H9 (cell line): ENCODE data around the gene SEMA4D. TPM values are rescaled to one million over a fixed set of nuclear protein-coding genes. Genes with fewer than 3 reads are reported as not detected.

Experiments
- DNase-seq: peaks from one replicate; pipeline ENCODE4 v3.0.0-alpha.2; 2017
- H2AFZ ChIP-seq: one replicate; pipeline ENCODE4 v1.6.1; 2013; ENCODE audit warnings: mild to moderate bottlenecking, low read length, control low read depth, moderate library complexity
- H2AK5ac ChIP-seq: 2 replicates; pipeline ENCODE4 v1.6.1; 2013; ENCODE audit warnings: low read length, control low read depth, mixed read lengths; ENCODE audit not compliant: insufficient read length
- H2BK120ac ChIP-seq: one replicate; pipeline ENCODE4 v1.6.1; 2013; ENCODE audit warnings: low read depth, mild to moderate bottlenecking, low read length, control low read depth, inconsistent platforms; ENCODE audit not compliant: poor library complexity, severe bottlenecking
- H2BK12ac ChIP-seq: 2 replicates; pipeline ENCODE4 v1.6.1; 2013; ENCODE audit warnings: low read length, control low read depth, mixed read lengths, low read depth; ENCODE audit not compliant: insufficient read length
- H2BK15ac ChIP-seq: 2 replicates; pipeline ENCODE4 v1.6.1; 2013; ENCODE audit warnings: low read depth, low read length, control low read depth
- H2BK20ac ChIP-seq: one replicate; pipeline ENCODE4 v1.6.1; 2013; ENCODE audit warnings: low read depth, mild to moderate bottlenecking, low read length, control low read depth, inconsistent platforms; ENCODE audit not compliant: poor library complexity, severe bottlenecking
- H2BK5ac ChIP-seq: 2 replicates; pipeline ENCODE4 v1.6.1; 2013; ENCODE audit warnings: low read length, control low read depth, mixed read lengths; ENCODE audit not compliant: insufficient read length
- H3K14ac ChIP-seq: 2 replicates; pipeline ENCODE4 v1.6.1; 2013; ENCODE audit warnings: low read length, control low read depth; ENCODE audit not compliant: insufficient read depth
- H3K18ac ChIP-seq: 2 replicates; pipeline ENCODE4 v1.6.1; 2013; ENCODE audit warnings: low read depth, mild to moderate bottlenecking, mixed read lengths, low read length, control low read depth; ENCODE audit not compliant: insufficient read length
- H3K23ac ChIP-seq: 2 replicates; pipeline ENCODE4 v1.6.1; 2013; ENCODE audit warnings: low read length, control low read depth, mixed read lengths, low read depth; ENCODE audit not compliant: insufficient read length
- H3K23me2 ChIP-seq: 2 replicates; pipeline ENCODE4 v1.6.1; 2013; ENCODE audit warnings: low read depth, mild to moderate bottlenecking, mixed read lengths, low read length, control low read depth; ENCODE audit not compliant: insufficient read length, poor library complexity, severe bottlenecking
- H3K27ac ChIP-seq: 2 replicates; pipeline ENCODE4 v1.5.1; 2013; ENCODE audit warnings: low read length, control low read depth, mixed read lengths, low read depth; ENCODE audit not compliant: insufficient read length
- H3K27me3 ChIP-seq: 2 replicates; pipeline ENCODE4 v1.6.1; 2013; ENCODE audit warnings: low read length, control low read depth, inconsistent platforms; ENCODE audit not compliant: insufficient read depth
- H3K4ac ChIP-seq: 2 replicates; pipeline ENCODE4 v1.6.1; 2013; ENCODE audit warnings: low read depth, mild to moderate bottlenecking, control low read depth, inconsistent platforms, low read length, moderate library complexity
- H3K4me1 ChIP-seq: 2 replicates; pipeline ENCODE4 v1.6.1; 2013; ENCODE audit warnings: low read length, control low read depth, inconsistent platforms; ENCODE audit not compliant: insufficient read depth
- H3K4me2 ChIP-seq: 2 replicates; pipeline ENCODE4 v1.6.1; 2013; ENCODE audit warnings: low read length, control low read depth, mixed read lengths; ENCODE audit not compliant: insufficient read length, insufficient read depth
- H3K56ac ChIP-seq: 2 replicates; pipeline ENCODE4 v1.6.1; 2013; ENCODE audit warnings: low read depth, mild to moderate bottlenecking, mixed read lengths, low read length, control low read depth; ENCODE audit not compliant: insufficient read length
- H3K79me1 ChIP-seq: 2 replicates; pipeline ENCODE4 v1.6.1; 2013; ENCODE audit warnings: low read depth, mild to moderate bottlenecking, moderate library complexity, low read length, control low read depth, inconsistent platforms; ENCODE audit not compliant: insufficient read depth, poor library complexity, severe bottlenecking
- H3K79me2 ChIP-seq: 2 replicates; pipeline ENCODE4 v1.6.1; 2013; ENCODE audit warnings: low read length, control low read depth, inconsistent platforms; ENCODE audit not compliant: insufficient read depth
- H3K9ac ChIP-seq: 2 replicates; pipeline ENCODE4 v1.6.1; 2013; ENCODE audit warnings: low read length, control low read depth, mixed read lengths; ENCODE audit not compliant: insufficient read length; ENCODE audit errors: extremely low read depth
- H3K9me3 ChIP-seq: one replicate; pipeline ENCODE4 v1.6.1; 2013; ENCODE audit warnings: low read depth, low read length, inconsistent platforms; ENCODE audit not compliant: control insufficient read depth
- H3T11ph ChIP-seq: one replicate; pipeline ENCODE4 v1.6.1; 2013; ENCODE audit warnings: mild to moderate bottlenecking, low read length, control low read depth, inconsistent platforms
- H4K20me1 ChIP-seq: one replicate; pipeline ENCODE4 v1.6.1; 2013; ENCODE audit not compliant: control insufficient read depth, insufficient read length, insufficient read depth
- H4K5ac ChIP-seq: 2 replicates; pipeline ENCODE4 v1.6.1; 2013; ENCODE audit warnings: low read depth, mild to moderate bottlenecking, mixed read lengths, low read length, control low read depth; ENCODE audit not compliant: insufficient read length
- H4K8ac ChIP-seq: replicated peaks from 2 replicates; pipeline ENCODE4 v1.6.1; 2013; ENCODE audit warnings: low read length, control low read depth, mixed read lengths, low read depth; ENCODE audit not compliant: insufficient read length
- H4K91ac ChIP-seq: 2 replicates; pipeline ENCODE4 v1.6.1; 2013; ENCODE audit warnings: low read depth, mild to moderate bottlenecking, moderate library complexity, mixed read lengths, low read length, control low read depth; ENCODE audit not compliant: insufficient read length
- H3K27ac Mint-ChIP-seq, 3 experiments: 2 replicates in 2 of 3; 3 replicates in 1 of 3; pipeline ENCODE4 v1.8.0; 2020 to 2021; ENCODE audit warnings: mixed read lengths in 3 of 3, mild to moderate bottlenecking in 1 of 3, moderate library complexity in 1 of 3
- H3K27me3 Mint-ChIP-seq: 2 replicates; pipeline ENCODE4 v1.8.0; 2021; ENCODE audit warnings: low read depth, mild to moderate bottlenecking, moderate library complexity, mixed read lengths
- H3K36me3 Mint-ChIP-seq, 3 experiments: 2 replicates in 2 of 3; 3 replicates in 1 of 3; pipeline ENCODE4 v1.8.0; 2020 to 2021; ENCODE audit warnings: low read depth in 3 of 3, mixed read lengths in 3 of 3; ENCODE audit not compliant: insufficient read depth in 1 of 3
- H3K4me1 Mint-ChIP-seq, 2 experiments: 2 replicates each; pipeline ENCODE4 v1.8.0; 2020; ENCODE audit warnings: mixed read lengths in 2 of 2
- H3K4me3 Mint-ChIP-seq, 2 experiments: 2 replicates in 1 of 2; 3 replicates in 1 of 2; pipeline ENCODE4 v1.8.0; 2020 to 2021; ENCODE audit warnings: mild to moderate bottlenecking in 2 of 2, mixed read lengths in 2 of 2, moderate library complexity in 1 of 2
- H3K9me3 Mint-ChIP-seq, 2 experiments: 2 replicates in 1 of 2; 3 replicates in 1 of 2; pipeline ENCODE4 v1.8.0; 2020; ENCODE audit warnings: mild to moderate bottlenecking in 2 of 2, mixed read lengths in 2 of 2, moderate library complexity in 1 of 2
- CTCF ChIP-seq: fragments of 200-600 bp; sonication (generic); conservative IDR thresholded peaks from 3 replicates; pipeline ENCODE4 v1.8.0; 2021; ENCODE audit warnings: antibody characterized with exemption, mild to moderate bottlenecking
- WGBS: extraction: QIAGEN DNeasy Blood & Tissue Kit; methylation state at CpG from one replicate; pipeline ENCODE4 v1.1.7; 2013; ENCODE audit warnings: missing lambda C conversion rate, low lambda C conversion rate, mixed read lengths; ENCODE audit not compliant: insufficient read length; ENCODE audit errors: extremely low coverage; 5-methylcytosine and 5-hydroxymethylcytosine counted together
- total RNA-seq: library from RNA; stranded (reverse); gene quantifications from 2 replicates; pipeline ENCODE4 v1.2.1, GENCODE V29; 2021

The SEMA4D gene
- total RNA-seq, 1 experiment from 2014 or later = 47.2 TPM

DNA sequence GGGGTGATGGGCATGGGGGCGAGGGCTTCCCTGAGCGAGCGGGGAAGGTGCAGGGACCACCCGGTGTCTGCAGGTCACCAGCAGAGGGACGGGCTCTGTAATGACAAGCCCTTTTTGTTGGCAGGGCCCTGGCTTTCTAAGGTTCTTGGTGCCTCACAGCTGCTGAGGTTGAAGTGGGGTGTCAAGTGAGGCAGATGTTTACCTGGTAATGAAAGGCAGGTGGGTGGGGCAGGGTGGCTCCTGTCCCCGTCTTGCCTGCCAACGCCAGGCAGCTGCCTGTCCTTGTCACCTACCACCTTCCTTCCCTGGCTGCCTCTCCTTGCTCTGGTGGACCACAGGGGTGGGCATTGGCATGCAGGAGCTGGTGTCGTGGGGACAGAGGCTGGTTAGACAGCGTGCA is 41.0 kb upstream of the SEMA4D start:
- no peak overlapping the region; the same call in 1 of the 2 replicates for H3K14ac ChIP-seq
- no peak overlapping the region for H3T11ph ChIP-seq
- no peaks in the 10 kb centered on the region for H3K79me2 ChIP-seq
- no peak overlapping the region for H2BK5ac ChIP-seq
- no peaks in the 10 kb centered on the region for H3K9me3 ChIP-seq
- Mint-ChIP-seq H3K9me3 (no peaks in the 10 kb centered on the region), H3K4me1 (peaks cover 8 to 12% of the 10 kb centered on the region in 2 experiments), H3K27ac (no peak overlapping the region; a peak in 1 of 7 replicates), H3K27me3 (peaks cover 6% of the 10 kb centered on the region), H3K36me3 (no peaks in the 10 kb centered on the region), H3K4me3 (no peak overlapping the region)
- H3K56ac ChIP-seq = no peak overlapping the region
- H4K20me1 ChIP-seq = no peaks in the 10 kb centered on the region
- no peak overlapping the region for H2BK15ac ChIP-seq
- no CpG with 5 or more reads among the region's 9 CpGs for WGBS
- H2BK20ac ChIP-seq = no peak overlapping the region
- no peak overlapping the region for H3K4me2 ChIP-seq
- H3K27ac ChIP-seq = no peak overlapping the region
- no peak for DNase-seq
- H3K27me3 ChIP-seq = no peaks in the 10 kb centered on the region
- no peak overlapping the region for H3K9ac ChIP-seq
- H3K79me1 ChIP-seq = no peaks in the 10 kb centered on the region
- H3K18ac ChIP-seq = no peak overlapping the region
- no peak overlapping the region for H2AK5ac ChIP-seq
- H4K91ac ChIP-seq = no peak overlapping the region
- no peaks in the 10 kb centered on the region for H3K4me1 ChIP-seq
- no peak overlapping the region for H3K4ac ChIP-seq
- no peak for TF ChIP-seq CTCF
- no peak overlapping the region for H4K8ac ChIP-seq
- H3K23me2 ChIP-seq = no peaks in the 10 kb centered on the region
- H2BK12ac ChIP-seq = no peak overlapping the region
- H2AFZ ChIP-seq = no peak overlapping the region
- no peak overlapping the region for H3K23ac ChIP-seq
- H4K5ac ChIP-seq = no peak overlapping the region
- no peak overlapping the region for H2BK120ac ChIP-seq
